Stomach (tissue), 4 donors: Measurements from ENCODE around the gene CLEC18B.

Source experiments
- CTCF ChIP-seq, 7 experiments: fragments of 450-650 bp in 4 of 7; fragments of 200-600 bp in 3 of 7; sonication (generic) in 3 of 7; IDR thresholded peaks; one replicate each; pipeline ENCODE4 v1.5.1; 2016 to 2019; ENCODE audit warnings: antibody characterized with exemption in 7 of 7, control low read depth in 2 of 7, mild to moderate bottlenecking in 1 of 7
- EP300 ChIP-seq: sonication (generic); formaldehyde crosslinking; IDR thresholded peaks from one replicate; pipeline ENCODE4 v1.6.1; 2017; ENCODE audit warnings: antibody characterized with exemption
- POLR2A ChIP-seq, 4 donors: fragments of 450-650 bp; IDR thresholded peaks; one replicate each; pipeline ENCODE4 v1.6.1; 2016; ENCODE audit warnings: antibody characterized with exemption in 4 of 4, control low read depth in 2 of 4, mild to moderate bottlenecking in 1 of 4, moderate library complexity in 1 of 4
- POLR2AphosphoS5 ChIP-seq, 3 donors: sonication (generic); formaldehyde crosslinking; IDR thresholded peaks; one replicate each; pipeline ENCODE4 v1.6.1; 2016; ENCODE audit warnings: antibody characterized with exemption in 3 of 3

- TF ChIP-seq CTCF (IDR thresholded peaks at IDR 0.05) = no peak
- no peak for TF ChIP-seq POLR2A (IDR thresholded peaks at IDR 0.05)
- TF ChIP-seq POLR2AphosphoS5 (IDR thresholded peaks at IDR 0.05) = no peak
- TF ChIP-seq EP300 = no peak
These were observed 29.0 kb upstream of the CLEC18B start for GRCh38 chr16:74450236-74450635.
